Fibroblast of villous mesenchyme (primary cell): ENCODE data around the gene MPPED1. TPM values are rescaled to one million over a fixed set of nuclear protein-coding genes. Genes with fewer than 3 reads are reported as not detected.

ENCODE experiments used
- DNase-seq: peaks from one replicate; pipeline ENCODE4 v3.0.0-alpha.2; 2010; ENCODE audit warnings: low read depth
- H3K4me3 ChIP-seq: 2 replicates; pipeline ENCODE4 v1.5.1; 2011; ENCODE audit warnings: low read depth, mild to moderate bottlenecking, low read length
- CTCF ChIP-seq: IDR thresholded peaks from 2 replicates; pipeline ENCODE4 v1.5.1; 2012; ENCODE audit warnings: low read depth, mild to moderate bottlenecking, low read length; ENCODE audit not compliant: insufficient read depth
- total RNA-seq: library from RNA; depleted of rRNA; stranded (reverse); fragments of >200 nt; gene quantifications from 2 replicates; pipeline ENCODE4 v1.2.3, GENCODE V29; 2012

Gene MPPED1
- total RNA-seq, 1 donor, result not detected

GRCh38 chr22:43554259-43554636 lies 142.4 kb downstream of the MPPED1 start:
- DNase-seq, result no peak
- no peak overlapping the region for H3K4me3 ChIP-seq
- TF ChIP-seq CTCF, result no peak

- TF ChIP-seq CTCF, result no peak
- no peak for DNase-seq
- H3K4me3 ChIP-seq, result no peak overlapping the region
These were observed 143.0 kb downstream of the MPPED1 start for GRCh38 chr22:43554694-43555365.

GRCh38 chr22:43555561-43556515 lies 144.0 kb downstream of the MPPED1 start:
- DNase-seq, result no peak
- H3K4me3 ChIP-seq, result no peak overlapping the region
- TF ChIP-seq CTCF, result no peak

Other genes starting within 250 kb of the MPPED1 start
- 22.9 and 27.1 TPM in 2 replicates for gene TTLL12, start 224.9 kb upstream of the MPPED1 start, total RNA-seq
- not detected in 2 replicates for gene SCUBE1, start 68.6 kb upstream of the MPPED1 start, total RNA-seq